ENCODE results near the gene RNH1.

RNH1 gene

GRCh38 chr11:497565-498296, 9.3 kb downstream of the RNH1 start:
- no peak for DNase-seq

- no peak for DNase-seq
Observed at GRCh38 chr11:496834-497564, 10.0 kb downstream of the RNH1 start.

- DNase-seq, result no peak
Observed at GRCh38 chr11:495537-495931, 11.5 kb downstream of the RNH1 start.

GRCh38 chr11:494761-495536, 12.1 kb downstream of the RNH1 start:
- DNase-seq, result no peak

GRCh38 chr11:492427-493226, 14.4 kb downstream of the RNH1 start:
- no peak for DNase-seq

GRCh38 chr11:491358-491757, 15.7 kb downstream of the RNH1 start:
- no peak for DNase-seq

GRCh38 chr11:490930-491260, 16.1 kb downstream of the RNH1 start:
- DNase-seq, result no peak

- no peak for DNase-seq
Observed at GRCh38 chr11:490186-490929, 16.7 kb downstream of the RNH1 start.

GRCh38 chr11:489610-490185, 17.3 kb downstream of the RNH1 start:
- DNase-seq, result no peak

- DNase-seq, result no peak
Observed at GRCh38 chr11:488992-489391, 18.1 kb downstream of the RNH1 start.

- no peak for DNase-seq
Observed at GRCh38 chr11:488579-488978, 18.5 kb downstream of the RNH1 start.

- DNase-seq, result no peak
Observed at GRCh38 chr11:488062-488461, 19.0 kb downstream of the RNH1 start.

GRCh38 chr11:487571-488021, 19.4 kb downstream of the RNH1 start:
- DNase-seq, result no peak

GRCh38 chr11:486189-486588, 20.9 kb downstream of the RNH1 start:
- DNase-seq, result no peak

GRCh38 chr11:484616-485015, 22.4 kb downstream of the RNH1 start:
- no peak for DNase-seq

- DNase-seq, result no peak
Observed at GRCh38 chr11:479311-479710, 27.7 kb downstream of the RNH1 start.

- no peak for DNase-seq
Observed at GRCh38 chr11:477052-477715, 29.9 kb downstream of the RNH1 start.

- no peak for DNase-seq
Observed at GRCh38 chr11:476416-476815, 30.6 kb downstream of the RNH1 start.

- DNase-seq, result no peak
Observed at GRCh38 chr11:475941-476340, 31.1 kb downstream of the RNH1 start.

- no peak for DNase-seq
Observed at GRCh38 chr11:474914-475506, 32.0 kb downstream of the RNH1 start.
